H1 (cell line): ENCODE measurements around the gene ADNP2. TPM values are rescaled to one million over a fixed set of nuclear protein-coding genes. Genes with fewer than 3 reads are reported as not detected.

Experiments
- CTCF ChIA-PET: fragments of 300-600 bp; sonication (Branson Sonifier 250); formaldehyde crosslinking; loops from one replicate; lab custom pipeline; 2021; ENCODE audit not compliant: partially characterized antibody; lab: Charles Lee
- POLR2A ChIA-PET: fragments of 300-600 bp; sonication (Branson Sonifier 250); formaldehyde crosslinking; loops from one replicate; lab custom pipeline; 2021; ENCODE audit warnings: inconsistent platforms; ENCODE audit not compliant: partially characterized antibody; lab: Charles Lee
- DNase-seq, 2 experiments: peaks; one replicate each; pipeline versions ENCODE4 v3.0.0 to v3.0.0-alpha.2; 2010 to 2022; ENCODE audit warnings: low spot score in 2 of 2, low read depth in 1 of 2, mixed read lengths in 1 of 2
- FAIRE-seq: peaks from 2 replicates; lab custom pipeline; 2011; peaks lifted over from hg19 to GRCh38; lab: Jason Lieb, UNC
- H2AFZ ChIP-seq: 2 replicates; pipeline ENCODE4 v1.8.1; 2012; ENCODE audit warnings: low read length, inconsistent platforms
- H2AK5ac ChIP-seq: 2 replicates; pipeline ENCODE4 v1.6.1; 2013; ENCODE audit warnings: low read depth, low read length
- H2BK120ac ChIP-seq: replicated peaks from 2 replicates; pipeline ENCODE3; 2013; ENCODE audit warnings: low read depth, low read length, inconsistent platforms
- H2BK12ac ChIP-seq: 2 replicates; pipeline ENCODE4 v1.6.1; 2013; ENCODE audit warnings: low read depth, low read length
- H2BK15ac ChIP-seq: 2 replicates; pipeline ENCODE4 v1.6.1; 2013; ENCODE audit warnings: low read length
- H2BK20ac ChIP-seq: 2 replicates; pipeline ENCODE4 v1.6.1; 2013; ENCODE audit warnings: low read length
- H2BK5ac ChIP-seq: 2 replicates; pipeline ENCODE4 v1.6.1; 2013; ENCODE audit warnings: low read depth, low read length
- H3K14ac ChIP-seq: 2 replicates; pipeline ENCODE4 v1.6.1; 2013; ENCODE audit warnings: inconsistent platforms; ENCODE audit not compliant: insufficient read length
- H3K18ac ChIP-seq: 2 replicates; pipeline ENCODE4 v1.6.1; 2013; ENCODE audit warnings: low read length; ENCODE audit errors: extremely low read depth
- H3K23ac ChIP-seq: 2 replicates; pipeline ENCODE4 v1.6.1; 2013; ENCODE audit warnings: inconsistent platforms; ENCODE audit not compliant: insufficient read length
- H3K23me2 ChIP-seq: 2 replicates; pipeline ENCODE4 v1.6.1; 2013; ENCODE audit warnings: low read depth, low read length
- H3K27ac ChIP-seq: 2 replicates; pipeline ENCODE4 v1.6.1; 2011; ENCODE audit warnings: low read depth, low read length, inconsistent platforms
- H3K27me3 ChIP-seq, 4 experiments: replicated peaks in 1 of 4; 1 replicate in 1 of 4; 2 replicates in 3 of 4; pipeline versions ENCODE4 v1.6.1 to v1.8.1; 2011 to 2013; ENCODE audit warnings: low read length in 3 of 4, mild to moderate bottlenecking in 3 of 4, inconsistent platforms in 2 of 4, mixed read lengths in 2 of 4, moderate library complexity in 1 of 4; ENCODE audit not compliant: control insufficient read depth in 3 of 4, insufficient read depth in 3 of 4; ENCODE audit errors: extremely low read depth in 1 of 4
- H3K36me3 ChIP-seq, 4 experiments: 2 replicates each; pipeline versions ENCODE4 v1.6.1 to v1.8.1; 2011 to 2013; ENCODE audit warnings: mild to moderate bottlenecking in 4 of 4, low read length in 3 of 4, moderate library complexity in 2 of 4, control low read depth in 1 of 4, inconsistent platforms in 1 of 4; ENCODE audit not compliant: insufficient read depth in 4 of 4, control insufficient read depth in 2 of 4
- H3K4ac ChIP-seq: replicated peaks from 2 replicates; pipeline ENCODE3; 2013; ENCODE audit warnings: low read length, low read depth, mixed read lengths, inconsistent platforms; ENCODE audit not compliant: insufficient read length
- H3K4me1 ChIP-seq, 4 experiments: replicated peaks in 1 of 4; 1 replicate in 1 of 4; 2 replicates in 3 of 4; pipeline versions ENCODE4 v1.6.1 to v1.8.1; 2011 to 2013; ENCODE audit warnings: low read length in 3 of 4, inconsistent platforms in 2 of 4, mixed read lengths in 1 of 4; ENCODE audit not compliant: insufficient read depth in 4 of 4, control insufficient read depth in 3 of 4
- H3K4me2 ChIP-seq, 2 experiments: 2 replicates each; pipeline versions ENCODE4 v1.6.1 to v1.8.1; 2011 to 2013; ENCODE audit warnings: low read depth in 2 of 2, low read length in 2 of 2, control low read depth in 1 of 2, inconsistent platforms in 1 of 2, mild to moderate bottlenecking in 1 of 2; ENCODE audit not compliant: insufficient read depth in 1 of 2
- H3K4me3 ChIP-seq, 4 experiments: fragments of 200-600, 300-600 bp in 1 of 4; sonication (generic), shearing (Covaris generic), sonication (Bioruptor Twin) in 1 of 4; 2 replicates each; pipeline versions ENCODE4 v1.5.1 to v1.8.1; 2011 to 2016; ENCODE audit warnings: low read length in 4 of 4, low read depth in 3 of 4, control low read depth in 2 of 4, inconsistent platforms in 2 of 4, mild to moderate bottlenecking in 2 of 4, mixed read lengths in 1 of 4, moderate library complexity in 1 of 4; ENCODE audit not compliant: insufficient read depth in 2 of 4; ENCODE audit errors: extremely low read depth in 1 of 4
- H3K56ac ChIP-seq: replicated peaks from 2 replicates; pipeline ENCODE3; 2013; ENCODE audit warnings: low read depth, mild to moderate bottlenecking, mixed read lengths, low read length, inconsistent platforms; ENCODE audit not compliant: insufficient read length
- H3K79me1 ChIP-seq: 2 replicates; pipeline ENCODE4 v1.6.1; 2013; ENCODE audit warnings: low read depth, low read length, control low read depth
- H3K79me2 ChIP-seq, 2 experiments: 2 replicates each; pipeline versions ENCODE4 v1.6.1 to v1.8.1; 2012 to 2013; ENCODE audit warnings: low read length in 2 of 2, mild to moderate bottlenecking in 2 of 2, inconsistent platforms in 1 of 2; ENCODE audit not compliant: insufficient read depth in 2 of 2, control insufficient read depth in 1 of 2
- H3K9ac ChIP-seq, 4 experiments: replicated peaks in 1 of 4; 1 replicate in 1 of 4; 2 replicates in 3 of 4; pipeline versions ENCODE4 v1.6.1 to v1.8.1; 2011 to 2013; ENCODE audit warnings: low read depth in 3 of 4, low read length in 3 of 4, control low read depth in 2 of 4, mild to moderate bottlenecking in 2 of 4, moderate library complexity in 2 of 4, inconsistent platforms in 1 of 4; ENCODE audit errors: extremely low read depth in 1 of 4
- H3K9me3 ChIP-seq, 2 experiments: 2 replicates each; pipeline versions ENCODE4 v1.6.1 to v1.8.1; 2012 to 2013; ENCODE audit warnings: mild to moderate bottlenecking in 2 of 2, moderate library complexity in 2 of 2, control low read depth in 1 of 2, inconsistent platforms in 1 of 2, low read depth in 1 of 2, low read length in 1 of 2, mixed read lengths in 1 of 2; ENCODE audit not compliant: insufficient read depth in 2 of 2
- H4K20me1 ChIP-seq, 2 experiments: replicated peaks in 1 of 2; 2 replicates each; pipeline versions ENCODE3 to v1.8.1; 2011 to 2013; ENCODE audit warnings: inconsistent platforms in 2 of 2, low read length in 2 of 2, mild to moderate bottlenecking in 1 of 2; ENCODE audit not compliant: insufficient read depth in 2 of 2, control insufficient read depth in 1 of 2
- H4K5ac ChIP-seq: 2 replicates; pipeline ENCODE4 v1.6.1; 2013; ENCODE audit warnings: low read length, low read depth, mixed read lengths, inconsistent platforms; ENCODE audit not compliant: insufficient read length
- H4K8ac ChIP-seq: 2 replicates; pipeline ENCODE4 v1.8.0; 2013; ENCODE audit warnings: mild to moderate bottlenecking, moderate library complexity, low read length, inconsistent platforms; ENCODE audit not compliant: insufficient read depth; ENCODE audit errors: extremely low read depth
- H4K91ac ChIP-seq: replicated peaks from 2 replicates; pipeline ENCODE3; 2013; ENCODE audit warnings: low read length, mixed read lengths, inconsistent platforms; ENCODE audit not compliant: insufficient read length
- ATF2 ChIP-seq: IDR thresholded peaks from 2 replicates; pipeline ENCODE4 v1.6.1; 2012; ENCODE audit warnings: low read length, inconsistent platforms
- JUND ChIP-seq: IDR thresholded peaks from 2 replicates; pipeline ENCODE4 v1.6.1; 2011; ENCODE audit warnings: mild to moderate bottlenecking, improper control_type of control experiment, low read length
- KDM1A ChIP-seq: fragments of 200-600, 300-600 bp; sonication (generic); IDR thresholded peaks from 2 replicates; pipeline ENCODE4 v1.7.1; 2016; ENCODE audit warnings: mild to moderate bottlenecking, low read length, borderline replicate concordance
- SIX5 ChIP-seq: IDR thresholded peaks from 2 replicates; pipeline ENCODE4 v1.6.1; 2011; ENCODE audit warnings: mild to moderate bottlenecking, low read depth, low read length
- YY1 ChIP-seq: IDR thresholded peaks from 2 replicates; pipeline ENCODE4 v1.6.1; 2011; ENCODE audit warnings: low read depth, mild to moderate bottlenecking, low read length
- WGBS, 2 experiments: shearing (Covaris generic) in 1 of 2; methylation state at CpG; one replicate each; pipeline versions ENCODE4 v1.1.6 to v1.1.7; 2013 to 2015; ENCODE audit warnings: low lambda C conversion rate in 2 of 2, mixed read lengths in 2 of 2, inconsistent platforms in 1 of 2, low coverage in 1 of 2, missing lambda C conversion rate in 1 of 2; ENCODE audit not compliant: insufficient replicate concordance in 2 of 2, insufficient coverage in 1 of 2, insufficient read length in 1 of 2; ENCODE audit errors: extremely low coverage in 1 of 2, missing lambda C conversion rate in 1 of 2; 5-methylcytosine and 5-hydroxymethylcytosine counted together
- polyA plus RNA-seq, 7 experiments: library from polyadenylated mRNA; depleted of rRNA in 3 of 7; stranded (reverse) in 5 of 7; unstranded in 2 of 7; fragments of >200 nt in 5 of 7; fragments of 200-250 nt in 2 of 7; gene quantifications; 1 replicate in 5 of 7; 2 replicates in 1 of 7; 4 replicates in 1 of 7; pipeline versions ENCODE4 v1.2.1 to v1.2.3, GENCODE V29; 2011 to 2013; ENCODE audit warnings: missing spikeins in 2 of 7, mixed read lengths in 2 of 7
- total RNA-seq: library from RNA; stranded (reverse); fragmentation: NEBNext Ultra II Directional; extraction: Animal tissue kit (Norgen Biotek cat#: 25700); gene quantifications from 2 replicates; pipeline ENCODE4 v1.2.1, GENCODE V29; 2021

Gene ADNP2
- total and polyA plus RNA-seq, 2 of the 8 experiments (the other 6 are each of a cell fraction or from before 2014, with no cell fraction given): 25.1 to 61.6 TPM

GRCh38 chr18:80135136-80135535 is 26.1 kb downstream of the ADNP2 start:
- FAIRE-seq (no peak), DNase-seq (no peak)
- Histone ChIP-seq H3K23me2 (no peaks in the 10 kb centered on the region), H3K14ac (no peak overlapping the region), H2BK5ac (no peak overlapping the region), H2AK5ac (no peak overlapping the region), H2BK12ac (no peak overlapping the region), H3K79me1 (peaks cover 19% of the 10 kb centered on the region), H4K8ac (no peak overlapping the region), H3K27ac (no peak overlapping the region), H3K4me1 (peaks cover under 1 to 8% (median 1%) of the 10 kb centered on the region in 4 experiments; a peak in 6 of 7 replicates), H3K9me3 (no peaks in the 10 kb centered on the region), H3K79me2 (peaks cover 4 to 44% of the 10 kb centered on the region in 2 experiments), H3K4me3 (no peak overlapping the region), H3K23ac (no peak overlapping the region), H4K20me1 (peaks cover 2 to 19% of the 10 kb centered on the region in 2 experiments), H2BK120ac (no peak overlapping the region), H3K27me3 (no peaks in the 10 kb centered on the region), H2AFZ (no peak overlapping the region), H2BK15ac (no peak overlapping the region), H3K4ac (no peak overlapping the region), H2BK20ac (no peak overlapping the region), H3K9ac (no peak overlapping the region), H4K5ac (no peak overlapping the region), H3K4me2 (no peak overlapping the region), H4K91ac (no peak overlapping the region), H3K56ac (no peak overlapping the region), H3K36me3 (peaks cover 24 to 80% (median 47%) of the 10 kb centered on the region in 4 experiments), H3K18ac (no peak overlapping the region)
- POLR2A ChIA-PET: interaction anchor here (1.7 kb wide), 1 partner anchor 13 kb away, joined by 4 read pairs; no protein-coding TSS in a partner anchor
- CTCF ChIA-PET: interaction anchor here (0.9 to 1.0 kb wide), 3 partner anchors 22 to 24 kb away, joined by 3 to 6 read pairs (median 5); no protein-coding TSS in a partner anchor
- WGBS, 2 experiments: 100% methylated on average over 1 of the region's 1 CpG; no CpG with 5 or more reads in 1 of the 2 experiments
- TF ChIP-seq ATF2 (no peak), JUND (no peak), SIX5 (no peak), YY1 (no peak), KDM1A (no peak)
